Activated T-cell treated with anti-CD3 and anti-CD28 coated beads, Interleukin-2, amount 50 U/mL, for 72 hours (primary cell): ENCODE results near the gene ARFGEF2. TPM values are rescaled to one million over a fixed set of nuclear protein-coding genes. Genes with fewer than 3 reads are reported as not detected.

Source experiments
- ATAC-seq, 2 donors: fragments of 150-1000 bp; cut with Tn5 transposase; replicated peaks in 1 of 2; 2 replicates each; pipeline ENCODE4 v1.10.0; 2021; ENCODE audit warnings: moderate library complexity in 2 of 2, mild to moderate bottlenecking in 1 of 2
- DNase-seq, 2 donors: peaks; one replicate each; pipeline ENCODE4 v3.0.0; 2021 to 2022; ENCODE audit warnings: mixed read lengths in 1 of 2
- H3K27ac Mint-ChIP-seq: one replicate; pipeline ENCODE4 v1.8.0; 2022; ENCODE audit warnings: mild to moderate bottlenecking, moderate library complexity, mixed read lengths
- H3K27me3 Mint-ChIP-seq: one replicate; pipeline ENCODE4 v1.8.0; 2022; ENCODE audit warnings: low read depth, mixed read lengths
- H3K36me3 Mint-ChIP-seq, 2 donors: one replicate each; pipeline ENCODE4 v1.8.0; 2022; ENCODE audit warnings: mixed read lengths in 2 of 2, mild to moderate bottlenecking in 1 of 2; ENCODE audit not compliant: insufficient read depth in 2 of 2
- H3K4me1 Mint-ChIP-seq: one replicate; pipeline ENCODE4 v1.8.0; 2022; ENCODE audit warnings: low read depth, mixed read lengths
- H3K4me3 Mint-ChIP-seq, 2 donors: one replicate each; pipeline ENCODE4 v1.8.0; 2022; ENCODE audit warnings: mild to moderate bottlenecking in 2 of 2, mixed read lengths in 2 of 2, moderate library complexity in 2 of 2
- H3K9me3 Mint-ChIP-seq, 2 donors: one replicate each; pipeline ENCODE4 v1.8.0; 2022; ENCODE audit warnings: mixed read lengths in 2 of 2
- total RNA-seq, 2 donors: library from RNA; stranded (reverse); gene quantifications; one replicate each; pipeline ENCODE4 v1.2.3, GENCODE V29; 2022

ARFGEF2 gene
- total RNA-seq, 2 donors from 2014 or later, result 23.3 to 23.6 TPM

GRCh38 chr20:48956052-48956451 is 34.5 kb downstream of the ARFGEF2 start:
- no peak for ATAC-seq
- DNase-seq, result no peak
- Mint-ChIP-seq H3K36me3 (peaks cover 2 to 11% of the 10 kb centered on the region in 2 donors), H3K4me1 (no peaks in the 10 kb centered on the region), H3K27me3 (no peaks in the 10 kb centered on the region), H3K27ac (no peak overlapping the region), H3K4me3 (no peak overlapping the region), H3K9me3 (no peaks in the 10 kb centered on the region)

- Mint-ChIP-seq H3K27ac (no peak overlapping the region), H3K4me3 (no peak overlapping the region), H3K27me3 (no peaks in the 10 kb centered on the region), H3K36me3 (peaks cover 0 to 11% of the 10 kb centered on the region in 2 donors), H3K9me3 (no peaks in the 10 kb centered on the region), H3K4me1 (no peaks in the 10 kb centered on the region)
- ATAC-seq, result no peak
- no peak for DNase-seq
Measured at GRCh38 chr20:48957053-48957481, 35.6 kb downstream of the ARFGEF2 start.

- H3K4me1 Mint-ChIP-seq, result no peaks in the 10 kb centered on the region
- DNase-seq (no peak), ATAC-seq (no peak)
- H3K36me3 Mint-ChIP-seq, result peaks cover 0 to 11% of the 10 kb centered on the region in 2 donors
- no peak overlapping the region for H3K27ac Mint-ChIP-seq
- H3K4me3 Mint-ChIP-seq, result no peak overlapping the region
- no peaks in the 10 kb centered on the region for H3K9me3 Mint-ChIP-seq
- H3K27me3 Mint-ChIP-seq, result no peaks in the 10 kb centered on the region
Measured at GRCh38 chr20:48957533-48957932, 36.0 kb downstream of the ARFGEF2 start.

GRCh38 chr20:48958743-48959142 is 37.2 kb downstream of the ARFGEF2 start:
- no peak overlapping the region for H3K4me3 Mint-ChIP-seq

GRCh38 chr20:48959899-48960550 is 38.5 kb downstream of the ARFGEF2 start:
- DNase-seq (no peak), ATAC-seq (peak; percentile 55 to 62)
- H3K9me3 Mint-ChIP-seq, result no peaks in the 10 kb centered on the region
- no peak overlapping the region for H3K27ac Mint-ChIP-seq
- no peak overlapping the region for H3K4me3 Mint-ChIP-seq
- H3K4me1 Mint-ChIP-seq, result no peaks in the 10 kb centered on the region
- peaks cover 0 to 11% of the 10 kb centered on the region in 2 donors for H3K36me3 Mint-ChIP-seq
- H3K27me3 Mint-ChIP-seq, result no peaks in the 10 kb centered on the region

More at GRCh38 chr20:48958743-48959142, 37.2 kb downstream of the ARFGEF2 start:
- H3K36me3 Mint-ChIP-seq, result peaks cover 0 to 11% of the 10 kb centered on the region in 2 donors
- no peaks in the 10 kb centered on the region for H3K9me3 Mint-ChIP-seq
- DNase-seq (no peak), ATAC-seq (no peak)
- no peaks in the 10 kb centered on the region for H3K27me3 Mint-ChIP-seq
- H3K27ac Mint-ChIP-seq, result peak overlapping the region; percentile 30
- H3K4me1 Mint-ChIP-seq, result no peaks in the 10 kb centered on the region

- Mint-ChIP-seq H3K9me3 (no peaks in the 10 kb centered on the region), H3K36me3 (peaks cover 0 to 5% of the 10 kb centered on the region in 2 donors), H3K4me1 (no peaks in the 10 kb centered on the region), H3K4me3 (no peak overlapping the region), H3K27ac (peak overlapping the region; percentile 24), H3K27me3 (no peaks in the 10 kb centered on the region)
- ATAC-seq, result peak in 1 of 2 donors; percentile 13
- DNase-seq, result no peak
Measured at GRCh38 chr20:48962421-48962820, 40.9 kb downstream of the ARFGEF2 start.

- H3K4me1 Mint-ChIP-seq, result no peaks in the 10 kb centered on the region
- peak overlapping the region; percentile 24 for H3K27ac Mint-ChIP-seq
- peaks cover 0 to 2% of the 10 kb centered on the region in 2 donors for H3K36me3 Mint-ChIP-seq
- no peak overlapping the region for H3K4me3 Mint-ChIP-seq
- ATAC-seq, result no peak
- no peaks in the 10 kb centered on the region for H3K27me3 Mint-ChIP-seq
- DNase-seq, result no peak
- H3K9me3 Mint-ChIP-seq, result no peaks in the 10 kb centered on the region
Measured at GRCh38 chr20:48962976-48963771, 41.7 kb downstream of the ARFGEF2 start.

GRCh38 chr20:48965189-48965910 is 43.8 kb downstream of the ARFGEF2 start:
- Mint-ChIP-seq H3K27ac (peak overlapping the region; percentile 14), H3K36me3 (peaks cover 0 to 6% of the 10 kb centered on the region in 2 donors), H3K9me3 (no peaks in the 10 kb centered on the region), H3K4me1 (no peaks in the 10 kb centered on the region), H3K4me3 (no peak overlapping the region), H3K27me3 (no peaks in the 10 kb centered on the region)
- DNase-seq, result no peak
- no peak for ATAC-seq

- ATAC-seq, result no peak
- no peaks in the 10 kb centered on the region for H3K4me1 Mint-ChIP-seq
- H3K36me3 Mint-ChIP-seq, result peaks cover 4 to 10% of the 10 kb centered on the region in 2 donors
- DNase-seq, result no peak
- no peak overlapping the region for H3K27ac Mint-ChIP-seq
- no peak overlapping the region for H3K4me3 Mint-ChIP-seq
- H3K9me3 Mint-ChIP-seq, result no peaks in the 10 kb centered on the region
- H3K27me3 Mint-ChIP-seq, result no peaks in the 10 kb centered on the region
Measured at GRCh38 chr20:48970681-48971365, 49.3 kb downstream of the ARFGEF2 start.

- Mint-ChIP-seq H3K4me3 (no peak overlapping the region), H3K27me3 (no peaks in the 10 kb centered on the region), H3K4me1 (no peaks in the 10 kb centered on the region), H3K9me3 (no peaks in the 10 kb centered on the region), H3K27ac (no peak overlapping the region), H3K36me3 (peaks cover 6 to 12% of the 10 kb centered on the region in 2 donors)
- DNase-seq (no peak), ATAC-seq (no peak)
Measured at GRCh38 chr20:48971956-48972355, 50.4 kb downstream of the ARFGEF2 start.

GRCh38 chr20:48972816-48973215 is 51.3 kb downstream of the ARFGEF2 start:
- H3K27me3 Mint-ChIP-seq, result no peaks in the 10 kb centered on the region
- no peak for DNase-seq
- H3K4me1 Mint-ChIP-seq, result no peaks in the 10 kb centered on the region
- H3K9me3 Mint-ChIP-seq, result no peaks in the 10 kb centered on the region
- no peak for ATAC-seq
- no peak overlapping the region for H3K27ac Mint-ChIP-seq
- H3K4me3 Mint-ChIP-seq, result no peak overlapping the region
- H3K36me3 Mint-ChIP-seq, result peaks cover 7 to 12% of the 10 kb centered on the region in 2 donors

GRCh38 chr20:48975955-48976354 is 54.4 kb downstream of the ARFGEF2 start:
- ATAC-seq (no peak), DNase-seq (no peak)
- H3K4me3 Mint-ChIP-seq, result no peak overlapping the region
- H3K4me1 Mint-ChIP-seq, result no peaks in the 10 kb centered on the region
- H3K27me3 Mint-ChIP-seq, result no peaks in the 10 kb centered on the region
- H3K36me3 Mint-ChIP-seq, result peaks cover 7 to 13% of the 10 kb centered on the region in 2 donors
- no peak overlapping the region for H3K27ac Mint-ChIP-seq
- H3K9me3 Mint-ChIP-seq, result no peaks in the 10 kb centered on the region
